ENCODE data around the gene NISCH. TPM values are rescaled to one million over a fixed set of nuclear protein-coding genes. Genes with fewer than 3 reads are reported as not detected.
"Not testable (repeated sequence)": the region's sequence is repeated elsewhere in the genome, so short reads cannot be mapped to it uniquely, and the experiment has no call there.

NISCH gene
- total RNA-seq, 1 donor from 2014 or later: 89.5 TPM

DNA sequence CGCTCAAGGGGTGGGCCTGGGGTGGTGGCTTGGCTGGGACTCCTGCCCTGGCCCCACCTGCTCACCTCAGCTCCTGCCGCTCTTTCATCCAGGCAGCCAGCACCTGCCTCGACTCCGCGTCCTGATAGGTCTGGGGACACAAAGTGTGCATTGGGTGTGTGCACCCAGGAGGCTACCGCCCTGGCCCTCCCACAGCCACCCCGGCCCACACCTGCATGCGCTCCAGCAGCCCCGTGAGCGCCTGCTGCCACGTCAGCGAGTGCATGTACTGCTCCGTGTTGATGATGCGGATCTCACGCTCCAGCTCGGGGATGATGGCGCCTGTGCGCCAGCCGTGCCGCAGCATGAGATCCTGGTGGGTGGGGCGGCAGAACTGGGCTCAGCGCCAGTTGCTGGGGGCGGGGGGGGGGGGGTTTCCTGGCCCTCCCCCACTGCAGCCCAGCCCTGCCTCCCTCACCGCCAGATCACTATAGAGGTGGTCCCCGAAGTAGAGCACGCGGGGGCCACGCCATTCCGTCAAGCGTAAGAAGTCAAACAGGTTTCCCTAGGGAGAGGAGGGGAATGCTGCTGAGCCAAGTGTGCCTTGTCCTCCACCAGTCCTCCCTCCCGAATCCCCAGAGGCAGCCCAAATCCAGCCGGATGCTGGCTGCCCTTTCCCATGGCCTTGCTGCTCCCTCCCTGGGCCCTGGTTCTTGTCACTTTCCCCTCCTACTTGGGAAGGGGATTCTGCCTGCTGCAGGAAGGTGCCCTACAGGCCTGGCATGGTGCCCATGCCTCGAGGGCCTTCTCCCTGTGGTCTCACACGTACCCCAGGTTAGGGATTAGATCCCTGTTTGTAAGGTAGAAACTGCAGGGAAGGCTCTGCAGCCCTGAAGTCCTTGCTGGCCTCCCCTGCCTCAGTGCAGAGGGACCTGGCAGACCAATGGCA lies 69.6 kb downstream of the NISCH start:
- ChIA-PET POLR2A (interaction anchor here (0.6 kb wide), 1 partner anchor 37 kb away, joined by 3 read pairs; no protein-coding TSS in a partner anchor), CTCF (no interaction called here)
- no peaks in the 10 kb centered on the region for H3K9me3 Mint-ChIP-seq
- H3K4me1 Mint-ChIP-seq: no peaks in the 10 kb centered on the region
- no peak for TF ChIP-seq CTCF (IDR thresholded peaks at IDR 0.05)
- no peak overlapping the region for H3K4me3 Mint-ChIP-seq
- peaks cover 1% of the 10 kb centered on the region for H3K36me3 Mint-ChIP-seq (ENCODE audit: low read depth)
- ATAC-seq (ENCODE audit: low read depth) (no peak), DNase-seq (no peak)
- H3K27ac Mint-ChIP-seq: no peak overlapping the region
- intact Hi-C loops (cut with micrococcal nuclease): no loop called here
- no peaks in the 10 kb centered on the region for H3K27me3 Mint-ChIP-seq

DNA sequence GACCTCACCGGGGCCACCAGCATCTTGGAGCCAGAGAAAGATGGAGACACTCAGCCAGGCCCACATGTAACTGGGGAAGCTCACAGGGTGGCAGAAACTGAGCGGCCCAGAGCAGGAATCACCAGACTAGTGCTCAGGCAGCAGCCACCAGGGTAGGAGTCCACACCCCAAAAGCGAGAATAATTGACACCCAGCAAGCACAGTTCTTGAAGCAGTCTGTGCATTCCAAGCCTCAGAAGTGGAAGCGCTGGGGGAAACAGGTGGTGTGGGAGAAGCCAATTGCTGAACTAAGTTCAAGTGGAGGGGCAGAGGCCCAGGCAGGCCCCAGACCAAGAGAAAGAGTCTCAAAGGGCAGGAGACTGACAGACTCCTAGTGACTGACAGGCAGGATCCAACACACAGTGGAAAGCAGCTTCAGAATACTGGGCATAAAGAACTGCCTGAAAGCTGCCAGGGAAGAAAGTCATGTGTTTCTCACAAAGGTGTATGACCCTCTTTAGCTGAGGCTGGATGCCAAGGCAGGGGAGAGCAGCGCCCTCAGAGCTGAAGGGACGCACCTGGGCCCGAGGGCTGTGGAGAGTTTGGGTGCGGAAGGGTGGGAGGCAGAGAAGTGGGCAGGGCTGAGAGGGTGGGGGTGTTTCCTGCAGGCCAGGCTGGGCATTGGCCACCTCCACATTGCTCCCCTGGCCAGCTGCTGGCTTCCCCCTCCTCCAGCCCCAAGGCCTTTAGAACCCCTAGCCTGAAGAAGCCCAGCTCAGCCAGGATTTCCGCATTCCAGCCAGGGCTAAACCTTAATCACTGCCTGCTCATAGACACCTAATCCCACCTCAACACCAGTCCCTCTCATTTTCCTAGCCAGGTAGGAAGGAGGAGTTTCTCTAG lies 70.5 kb downstream of the NISCH start:
- intact Hi-C loops (cut with micrococcal nuclease): no loop called here
- no peaks in the 10 kb centered on the region for H3K4me1 Mint-ChIP-seq
- ChIA-PET POLR2A (interaction anchor here (1.5 kb wide), 1 partner anchor 10 kb away, joined by 5 read pairs; the partner anchor contains the start of gene UQCC5), CTCF (no interaction called here)
- no peak overlapping the region for H3K27ac Mint-ChIP-seq
- H3K9me3 Mint-ChIP-seq: no peaks in the 10 kb centered on the region
- DNase-seq (no peak), ATAC-seq (ENCODE audit: low read depth) (no peak)
- TF ChIP-seq CTCF (IDR thresholded peaks at IDR 0.05): no peak
- H3K4me3 Mint-ChIP-seq: no peak overlapping the region
- no peaks in the 10 kb centered on the region for H3K27me3 Mint-ChIP-seq
- peaks cover 1% of the 10 kb centered on the region for H3K36me3 Mint-ChIP-seq (ENCODE audit: low read depth)

GRCh38 chr3:52526671-52527038 lies 71.3 kb downstream of the NISCH start:
- DNase-seq; ATAC-seq (ENCODE audit: low read depth); H3K27me3 Mint-ChIP-seq; H3K4me1 Mint-ChIP-seq; H3K36me3 Mint-ChIP-seq (ENCODE audit: low read depth); H3K27ac Mint-ChIP-seq; H3K9me3 Mint-ChIP-seq; CTCF ChIA-PET; intact Hi-C loops (cut with micrococcal nuclease); H3K4me3 Mint-ChIP-seq: not testable (repeated sequence)
- POLR2A ChIA-PET: interaction anchor here (1.5 kb wide), 1 partner anchor 10 kb away, joined by 5 read pairs; the partner anchor contains the start of gene UQCC5

GRCh38 chr3:52527039-52527731 lies 71.8 kb downstream of the NISCH start:
- ChIA-PET POLR2A (interaction anchor here (1.5 kb wide), 1 partner anchor 9 kb away, joined by 5 read pairs; the partner anchor contains the start of gene UQCC5), CTCF (no interaction called here)
- no peak for DNase-seq
- Mint-ChIP-seq H3K4me3 (no peak overlapping the region), H3K27ac (no peak overlapping the region), H3K4me1 (peaks cover under 1% of the 10 kb centered on the region), H3K36me3 (ENCODE audit: low read depth) (peaks cover 1% of the 10 kb centered on the region), H3K27me3 (no peaks in the 10 kb centered on the region), H3K9me3 (no peaks in the 10 kb centered on the region)
- intact Hi-C loops (cut with micrococcal nuclease): no loop called here
- ATAC-seq (ENCODE audit: low read depth): no peak
- TF ChIP-seq CTCF (IDR thresholded peaks at IDR 0.05): no peak
